Stimulated activated CD8-positive, alpha-beta memory T cell treated with anti-CD3 and anti-CD28 coated beads, Interleukin-15, amount 100 ng/mL, for 24 hours (primary cell): ENCODE measurements around the gene TMX4.
"Not testable (repeated sequence)": the region's sequence is repeated elsewhere in the genome, so short reads cannot be mapped to it uniquely, and the experiment has no call there.

Source experiments
- DNase-seq: peaks from one replicate; pipeline ENCODE4 v3.0.0-alpha.2; 2020; ENCODE audit warnings: low read depth

TMX4 gene

GRCh38 chr20:7967199-7967844 is 52.2 kb downstream of the TMX4 start:
- DNase-seq = no peak

GRCh38 chr20:7966176-7966575 is 53.4 kb downstream of the TMX4 start:
- no peak for DNase-seq

GRCh38 chr20:7959484-7959883 is 60.1 kb downstream of the TMX4 start:
- DNase-seq = no peak

- DNase-seq = not testable (repeated sequence)
Measured at GRCh38 chr20:7956561-7956960, 63.0 kb downstream of the TMX4 start.

- DNase-seq = no peak
Measured at GRCh38 chr20:7950387-7950786, 69.2 kb downstream of the TMX4 start.

GRCh38 chr20:7943891-7944290 is 75.7 kb downstream of the TMX4 start:
- no peak for DNase-seq

GRCh38 chr20:7940341-7940740 is 79.2 kb downstream of the TMX4 start, which contains the start of gene HAO1:
HAO1 (minus strand) TSS chr20:7940458; CDS start chr20:7940422, 36 bp downstream.
- DNase-seq = no peak

GRCh38 chr20:7939663-7940062 is 79.9 kb downstream of the TMX4 start:
- DNase-seq = no peak

- DNase-seq = no peak
Measured at GRCh38 chr20:7938058-7938457, 81.5 kb downstream of the TMX4 start.

- no peak for DNase-seq
Measured at GRCh38 chr20:7937328-7937727, 82.2 kb downstream of the TMX4 start.

- no peak for DNase-seq
Measured at GRCh38 chr20:7935027-7935551, 84.5 kb downstream of the TMX4 start.

GRCh38 chr20:7933346-7933745 is 86.2 kb downstream of the TMX4 start:
- DNase-seq = no peak

GRCh38 chr20:7930343-7930742 is 89.2 kb downstream of the TMX4 start:
- DNase-seq = no peak
